HT1080 (cell line): Measurements from ENCODE around the gene LINGO4. TPM values are rescaled to one million over a fixed set of nuclear protein-coding genes. Genes with fewer than 3 reads are reported as not detected.

Source experiments
- DNase-seq: peaks from one replicate; pipeline ENCODE4 v3.0.0-alpha.2; 2015; ENCODE audit warnings: low read depth
- polyA plus RNA-seq, 2 experiments: library from polyadenylated mRNA; depleted of rRNA; stranded (reverse); fragments of >200 nt; gene quantifications; 2 replicates each; pipeline ENCODE4 v1.2.3, GENCODE V29; 2015
- total RNA-seq: library from RNA; depleted of rRNA; stranded (reverse); fragments of >200 nt; shearing (Covaris generic); gene quantifications from 2 replicates; pipeline ENCODE4 v1.2.3, GENCODE V29; 2014; rRNA removed

Gene LINGO4
- total RNA-seq = not detected in 2 replicates
- not detected in 2 replicates for polyA plus RNA-seq (2015; cell fraction: cytosol; rRNA removed)
- polyA plus RNA-seq (2015; cell fraction: nucleus; rRNA removed) = not detected in 2 replicates

GRCh38 chr1:151805066-151805820 lies at the start of gene LINGO4:
Gene LINGO4, minus strand, starts transcription at chr1:151805419. Its CDS starts 2,715 bp downstream, at chr1:151802704.
- DNase-seq = no peak

- DNase-seq = no peak
Measured at GRCh38 chr1:151854658-151855057, 49.4 kb upstream of the LINGO4 start.

- DNase-seq = no peak
Measured at GRCh38 chr1:151853411-151853943, 48.3 kb upstream of the LINGO4 start, which contains the start of gene THEM5. Gene THEM5, minus strand, starts transcription at chr1:151853712. Its CDS starts 147 bp downstream, at chr1:151853565.

- DNase-seq = no peak
Measured at GRCh38 chr1:151852733-151853132, 47.5 kb upstream of the LINGO4 start.

- no peak for DNase-seq
Measured at GRCh38 chr1:151851886-151852285, 46.7 kb upstream of the LINGO4 start.

GRCh38 chr1:151849871-151850270 lies 44.7 kb upstream of the LINGO4 start:
- no peak for DNase-seq

- no peak for DNase-seq
Measured at GRCh38 chr1:151849126-151849525, 43.9 kb upstream of the LINGO4 start.

- DNase-seq = no peak
Measured at GRCh38 chr1:151847867-151848596, 42.8 kb upstream of the LINGO4 start.

GRCh38 chr1:151846686-151847237 lies 41.5 kb upstream of the LINGO4 start:
- DNase-seq = no peak

GRCh38 chr1:151846062-151846568 lies 40.9 kb upstream of the LINGO4 start:
- DNase-seq = peak; percentile 89

- DNase-seq = no peak
Measured at GRCh38 chr1:151843398-151843797, 38.2 kb upstream of the LINGO4 start.

GRCh38 chr1:151841141-151841540 lies 35.9 kb upstream of the LINGO4 start:
- DNase-seq = peak; percentile 95

- no peak for DNase-seq
Measured at GRCh38 chr1:151840421-151840820, 35.2 kb upstream of the LINGO4 start.

GRCh38 chr1:151839457-151840403 lies 34.5 kb upstream of the LINGO4 start, which contains the start of gene C2CD4D:
Gene C2CD4D, minus strand, starts transcription at chr1:151839820. Its CDS starts 831 bp downstream, at chr1:151838989.
- DNase-seq = no peak

GRCh38 chr1:151839082-151839412 lies 33.8 kb upstream of the LINGO4 start:
- no peak for DNase-seq

GRCh38 chr1:151838222-151839081 lies 33.2 kb upstream of the LINGO4 start:
- no peak for DNase-seq

GRCh38 chr1:151837884-151838221 lies 32.6 kb upstream of the LINGO4 start:
- DNase-seq = no peak

GRCh38 chr1:151837197-151837596 lies 32.0 kb upstream of the LINGO4 start:
- peak; percentile 67 for DNase-seq

- no peak for DNase-seq
Measured at GRCh38 chr1:151835596-151835995, 30.4 kb upstream of the LINGO4 start.

GRCh38 chr1:151834239-151834638 lies 29.0 kb upstream of the LINGO4 start:
- DNase-seq = no peak
